ENCODE data around the gene FADS2.

- TF ChIP-seq EZH2phosphoT487 (IDR thresholded peaks at IDR 0.05; ENCODE audit: insufficient read depth, low read depth) (no peak), EZH2 (IDR thresholded peaks at IDR 0.05; ENCODE audit: insufficient read depth, poor library complexity, severe bottlenecking) (no peak)
Observed at GRCh38 chr11:61812736-61813411, 15.2 kb upstream of the FADS2 start.

Data from GM23248 (cell line).